Glutamatergic neuron (in vitro differentiated cells): ENCODE measurements around the gene DNER. TPM values are rescaled to one million over a fixed set of nuclear protein-coding genes. Genes with fewer than 3 reads are reported as not detected.

Experiments used
- DNase-seq: peaks from one replicate; pipeline ENCODE4 v3.0.0; 2022
- H3K27ac Mint-ChIP-seq: one replicate; pipeline ENCODE4 v1.8.0; 2020; ENCODE audit warnings: mild to moderate bottlenecking, mixed read lengths, inconsistent platforms; ENCODE audit not compliant: unreplicated experiment
- H3K27me3 Mint-ChIP-seq: one replicate; pipeline ENCODE4 v1.8.0; 2020; ENCODE audit warnings: mild to moderate bottlenecking, moderate library complexity, mixed read lengths, inconsistent platforms; ENCODE audit not compliant: unreplicated experiment
- H3K36me3 Mint-ChIP-seq: one replicate; pipeline ENCODE4 v1.8.0; 2020; ENCODE audit warnings: mild to moderate bottlenecking, mixed read lengths, inconsistent platforms; ENCODE audit not compliant: unreplicated experiment
- H3K4me1 Mint-ChIP-seq: one replicate; pipeline ENCODE4 v1.8.0; 2020; ENCODE audit warnings: mild to moderate bottlenecking, low read depth, mixed read lengths, inconsistent platforms; ENCODE audit not compliant: unreplicated experiment
- H3K4me3 Mint-ChIP-seq: one replicate; pipeline ENCODE4 v1.8.0; 2020; ENCODE audit warnings: mild to moderate bottlenecking, mixed read lengths, inconsistent platforms; ENCODE audit not compliant: unreplicated experiment
- H3K9me3 Mint-ChIP-seq: one replicate; pipeline ENCODE4 v1.8.0; 2020; ENCODE audit warnings: mild to moderate bottlenecking, moderate library complexity, mixed read lengths, inconsistent platforms; ENCODE audit not compliant: unreplicated experiment
- total RNA-seq: library from RNA; stranded (reverse); fragmentation: NEBNext Ultra II Directional; extraction: Animal tissue kit (Norgen Biotek cat#: 25700); gene quantifications from one replicate; pipeline ENCODE4 v1.2.1, GENCODE V29; 2021; ENCODE audit not compliant: unreplicated experiment
- TF ChIP-seq, protein P1 (sequence below): fragments of 200-600 bp; sonication (generic); IDR thresholded peaks from one replicate; pipeline ENCODE4 v1.5.0; 2021; ENCODE audit not compliant: partially characterized antibody, unreplicated experiment

Gene DNER
- total RNA-seq, 1 donor from 2014 or later = 36.0 TPM

- Mint-ChIP-seq H3K36me3 (peaks cover 6% of the 10 kb centered on the region), H3K4me1 (peaks cover 6% of the 10 kb centered on the region), H3K27me3 (peaks cover 5% of the 10 kb centered on the region), H3K9me3 (peaks cover 6% of the 10 kb centered on the region), H3K27ac (peak overlapping the region; percentile 20), H3K4me3 (peak overlapping the region; percentile 14)
- DNase-seq = peak; percentile 39
- TF ChIP-seq, protein P1, sequence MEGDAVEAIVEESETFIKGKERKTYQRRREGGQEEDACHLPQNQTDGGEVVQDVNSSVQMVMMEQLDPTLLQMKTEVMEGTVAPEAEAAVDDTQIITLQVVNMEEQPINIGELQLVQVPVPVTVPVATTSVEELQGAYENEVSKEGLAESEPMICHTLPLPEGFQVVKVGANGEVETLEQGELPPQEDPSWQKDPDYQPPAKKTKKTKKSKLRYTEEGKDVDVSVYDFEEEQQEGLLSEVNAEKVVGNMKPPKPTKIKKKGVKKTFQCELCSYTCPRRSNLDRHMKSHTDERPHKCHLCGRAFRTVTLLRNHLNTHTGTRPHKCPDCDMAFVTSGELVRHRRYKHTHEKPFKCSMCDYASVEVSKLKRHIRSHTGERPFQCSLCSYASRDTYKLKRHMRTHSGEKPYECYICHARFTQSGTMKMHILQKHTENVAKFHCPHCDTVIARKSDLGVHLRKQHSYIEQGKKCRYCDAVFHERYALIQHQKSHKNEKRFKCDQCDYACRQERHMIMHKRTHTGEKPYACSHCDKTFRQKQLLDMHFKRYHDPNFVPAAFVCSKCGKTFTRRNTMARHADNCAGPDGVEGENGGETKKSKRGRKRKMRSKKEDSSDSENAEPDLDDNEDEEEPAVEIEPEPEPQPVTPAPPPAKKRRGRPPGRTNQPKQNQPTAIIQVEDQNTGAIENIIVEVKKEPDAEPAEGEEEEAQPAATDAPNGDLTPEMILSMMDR = peak; percentile 71
Measured at GRCh38 chr2:229715895-229716507, 1.6 kb upstream of the DNER start.

- Mint-ChIP-seq H3K36me3 (peaks cover 6% of the 10 kb centered on the region), H3K27me3 (peaks cover 5% of the 10 kb centered on the region), H3K27ac (peak overlapping the region; percentile 38), H3K4me1 (peaks cover 12% of the 10 kb centered on the region), H3K9me3 (peaks cover 7% of the 10 kb centered on the region), H3K4me3 (peak overlapping the region; percentile 75)
- DNase-seq = peak; percentile 46
- TF ChIP-seq, protein P1 = no peak
Measured at GRCh38 chr2:229714736-229715541, 584 bp upstream of the DNER start.

GRCh38 chr2:229713371-229714079 is 830 bp downstream of the DNER start:
- H3K9me3 Mint-ChIP-seq = peaks cover 7% of the 10 kb centered on the region
- peaks cover 12% of the 10 kb centered on the region for H3K4me1 Mint-ChIP-seq
- H3K4me3 Mint-ChIP-seq = peak overlapping the region; percentile 92
- TF ChIP-seq, protein P1 = peak; percentile 21
- peak overlapping the region; percentile 28 for H3K27ac Mint-ChIP-seq
- H3K36me3 Mint-ChIP-seq = peaks cover 6% of the 10 kb centered on the region
- peak; percentile 72 for DNase-seq
- H3K27me3 Mint-ChIP-seq = peaks cover 5% of the 10 kb centered on the region

- H3K4me3 Mint-ChIP-seq = peak overlapping the region; percentile 73
- H3K36me3 Mint-ChIP-seq = peaks cover 6% of the 10 kb centered on the region
- TF ChIP-seq, protein P1 = no peak
- peaks cover 7% of the 10 kb centered on the region for H3K27me3 Mint-ChIP-seq
- peaks cover 7% of the 10 kb centered on the region for H3K9me3 Mint-ChIP-seq
- no peak overlapping the region for H3K27ac Mint-ChIP-seq
- H3K4me1 Mint-ChIP-seq = peaks cover 12% of the 10 kb centered on the region
- no peak for DNase-seq
Measured at GRCh38 chr2:229712136-229712535, 2.2 kb downstream of the DNER start.

- H3K4me1 Mint-ChIP-seq = peaks cover 10% of the 10 kb centered on the region
- TF ChIP-seq, protein P1 = no peak
- DNase-seq = no peak
- H3K4me3 Mint-ChIP-seq = no peak overlapping the region
- peaks cover 5% of the 10 kb centered on the region for H3K27me3 Mint-ChIP-seq
- H3K27ac Mint-ChIP-seq = no peak overlapping the region
- H3K9me3 Mint-ChIP-seq = peaks cover 5% of the 10 kb centered on the region
- peaks cover 6% of the 10 kb centered on the region for H3K36me3 Mint-ChIP-seq
Measured at GRCh38 chr2:229708335-229708734, 6.0 kb downstream of the DNER start.
